ENCODE measurements around the gene PIAS4.

PIAS4 gene

GRCh38 chr19:3977242-3978143, 30.0 kb upstream of the PIAS4 start:
- DNase-seq, result peak in 1 of 2 donors; percentile 22

- DNase-seq, result no peak
These were observed 29.4 kb upstream of the PIAS4 start for GRCh38 chr19:3978145-3978544.

DNA sequence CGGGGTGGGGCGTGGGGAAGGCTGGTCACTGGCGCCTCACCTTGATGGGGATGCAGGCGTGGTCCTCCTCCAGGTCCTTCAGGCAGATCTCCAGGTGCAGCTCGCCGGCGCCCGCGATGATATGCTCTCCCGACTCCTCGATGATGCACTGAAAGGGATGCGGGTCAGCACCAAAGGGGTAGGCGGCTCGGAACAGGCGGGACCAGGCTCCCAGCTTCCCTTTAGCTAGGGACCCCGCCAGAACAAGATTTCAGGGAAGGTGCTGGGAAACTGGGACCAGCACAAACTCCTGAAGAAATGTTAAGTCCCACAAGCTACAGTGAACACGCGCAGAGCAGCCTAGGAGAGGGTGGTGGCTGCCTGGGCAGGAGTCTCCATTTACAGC, 28.3 kb upstream of the PIAS4 start:
- no peak for DNase-seq

GRCh38 chr19:3979674-3980352, 27.7 kb upstream of the PIAS4 start:
- peak in 1 of 2 donors; percentile 18 for DNase-seq

DNA sequence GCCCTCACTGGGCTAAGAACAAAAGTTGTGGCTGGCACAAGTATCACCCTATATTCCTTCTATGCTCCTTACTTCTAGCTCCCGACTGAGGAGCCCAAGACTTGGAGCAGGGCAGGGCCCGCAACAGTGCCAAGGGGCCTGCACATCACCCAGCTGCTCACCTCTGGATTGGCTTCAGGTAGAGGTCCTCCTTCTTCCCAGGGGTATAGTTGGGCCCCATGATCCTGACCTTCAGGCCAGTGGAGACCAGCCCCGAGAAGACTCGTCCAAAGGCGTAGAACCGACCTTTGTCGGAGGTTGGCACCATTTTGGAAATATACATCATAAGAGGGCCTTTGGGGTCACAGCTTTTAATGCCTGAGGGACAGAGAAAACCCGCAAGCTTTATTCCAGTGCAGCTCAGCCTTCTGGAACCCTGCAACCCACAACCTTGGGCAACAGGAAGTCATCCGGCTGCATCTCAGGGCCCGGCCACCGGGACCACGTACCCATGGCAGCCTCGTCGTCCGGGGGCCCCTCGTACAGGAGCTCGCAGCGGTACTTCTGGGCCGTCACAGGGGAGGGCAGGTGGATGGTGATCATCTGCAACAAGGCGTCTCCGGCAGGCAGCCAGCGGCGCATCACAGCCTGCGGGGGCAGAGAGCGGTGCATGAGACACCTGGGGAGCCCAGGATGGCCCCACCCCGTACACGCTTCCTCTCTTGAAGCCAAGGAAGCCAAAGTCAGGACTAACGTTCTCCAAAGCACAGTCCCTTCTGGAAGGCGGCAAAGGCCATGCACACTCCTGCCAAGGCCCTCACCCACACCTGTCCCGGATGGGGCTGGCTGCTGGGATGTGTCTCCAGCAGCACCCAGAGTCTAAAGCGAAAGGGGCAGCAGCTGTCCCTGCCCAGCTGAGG, 26.9 kb upstream of the PIAS4 start:
- no peak for DNase-seq

DNA sequence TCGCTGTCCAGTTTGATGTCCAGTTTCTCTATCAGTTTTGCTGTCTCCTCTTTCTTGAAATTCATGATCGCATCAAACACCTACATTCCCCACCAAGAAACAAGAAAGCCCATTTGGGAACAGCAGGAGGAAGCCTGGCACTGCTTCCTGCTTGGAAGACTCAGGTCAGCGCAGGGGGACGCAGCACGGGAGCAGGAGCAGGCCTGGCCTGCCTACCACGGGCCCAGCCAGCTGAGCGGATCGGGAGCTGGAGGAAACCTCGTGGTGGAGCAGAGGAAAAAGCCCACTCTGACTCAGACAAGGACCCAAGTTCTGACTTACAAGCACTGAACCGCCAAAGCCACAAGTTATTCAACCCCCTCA, 26.2 kb upstream of the PIAS4 start:
- no peak for DNase-seq

GRCh38 chr19:3981736-3982681, 25.5 kb upstream of the PIAS4 start:
- no peak for DNase-seq

- no peak for DNase-seq
These were observed 24.6 kb upstream of the PIAS4 start for GRCh38 chr19:3982701-3983541.

DNA sequence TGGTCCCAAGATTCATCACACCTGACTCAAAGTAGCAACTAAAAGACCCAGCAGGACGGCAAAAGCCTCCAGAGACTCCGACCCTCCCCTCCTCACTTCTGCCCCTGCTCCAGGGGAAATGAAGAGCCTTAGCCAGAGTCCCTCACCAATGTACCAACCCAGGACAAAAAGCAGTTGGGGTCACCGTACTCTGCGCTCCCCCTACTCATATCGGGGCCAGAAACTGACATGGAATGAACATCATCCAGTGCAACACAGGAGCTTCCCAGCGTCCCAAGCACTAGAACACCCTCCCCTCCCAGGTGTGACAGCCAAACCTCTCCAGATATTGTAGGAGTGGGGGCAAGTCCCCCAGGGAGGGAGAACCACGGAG, 24.0 kb upstream of the PIAS4 start:
- no peak for DNase-seq

GRCh38 chr19:3983936-3984583, 23.5 kb upstream of the PIAS4 start:
- peak in 1 of 2 donors; percentile 37 for DNase-seq

DNA sequence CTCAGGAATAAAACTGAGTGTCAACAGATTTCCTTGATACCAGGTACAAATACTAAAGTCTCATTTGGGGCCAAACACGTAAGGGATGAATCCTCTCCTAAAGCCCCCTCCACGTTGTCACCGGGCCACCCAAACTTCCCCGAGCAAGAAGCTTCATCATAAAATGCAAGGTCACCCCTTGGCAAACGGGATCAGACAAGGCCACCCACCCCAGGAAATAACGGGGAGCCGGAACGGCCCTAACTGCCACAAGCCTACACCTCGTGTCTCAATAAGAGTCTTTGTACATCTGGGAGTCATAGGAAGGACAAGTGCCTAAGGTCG, 23.0 kb upstream of the PIAS4 start:
- no peak for DNase-seq

DNA sequence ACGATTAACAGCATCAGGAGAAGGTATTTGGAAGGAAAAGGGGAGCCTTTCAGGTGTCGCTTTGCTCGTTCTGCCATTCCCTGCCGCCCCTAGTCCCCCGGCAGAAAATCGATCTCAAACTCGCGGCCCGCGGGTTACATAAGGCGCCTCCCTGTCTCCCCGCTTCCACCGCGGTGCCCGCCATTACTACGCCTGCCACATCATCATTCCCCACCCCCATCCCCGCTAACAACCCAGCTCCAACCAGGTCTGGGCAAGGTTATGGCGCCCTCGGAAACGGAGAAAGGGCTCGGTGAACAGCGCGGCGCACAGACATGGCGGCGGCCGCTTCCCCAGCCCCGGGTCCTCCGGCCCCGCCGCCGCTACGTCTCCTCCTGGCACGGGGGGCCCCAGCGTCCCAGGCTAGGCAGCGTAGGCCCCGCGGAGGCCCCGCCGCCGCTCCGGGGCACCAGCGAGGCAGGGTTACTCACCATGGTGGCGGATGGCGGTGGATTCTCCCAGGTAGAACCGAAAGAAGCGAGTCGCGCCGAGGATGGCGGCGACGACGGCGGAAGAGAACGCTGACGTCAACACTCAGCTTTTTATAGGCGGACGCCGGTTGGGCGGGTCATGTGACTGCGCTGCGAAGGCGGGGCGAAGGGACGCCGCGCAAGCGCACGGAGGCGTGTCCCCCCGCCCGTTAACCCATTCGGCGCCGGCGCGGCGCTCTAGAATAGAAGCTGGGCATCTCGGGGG, 22.5 kb upstream of the PIAS4 start, which contains the start of gene EEF2:
TSS of gene EEF2 (minus strand) at position 556 of the 735 bp plus-strand sequence. CDS start at position 473, 83 bp downstream.
- peak; percentile 91 to 93 for DNase-seq

GRCh38 chr19:3985643-3986259, 21.8 kb upstream of the PIAS4 start:
- DNase-seq, result no peak

DNA sequence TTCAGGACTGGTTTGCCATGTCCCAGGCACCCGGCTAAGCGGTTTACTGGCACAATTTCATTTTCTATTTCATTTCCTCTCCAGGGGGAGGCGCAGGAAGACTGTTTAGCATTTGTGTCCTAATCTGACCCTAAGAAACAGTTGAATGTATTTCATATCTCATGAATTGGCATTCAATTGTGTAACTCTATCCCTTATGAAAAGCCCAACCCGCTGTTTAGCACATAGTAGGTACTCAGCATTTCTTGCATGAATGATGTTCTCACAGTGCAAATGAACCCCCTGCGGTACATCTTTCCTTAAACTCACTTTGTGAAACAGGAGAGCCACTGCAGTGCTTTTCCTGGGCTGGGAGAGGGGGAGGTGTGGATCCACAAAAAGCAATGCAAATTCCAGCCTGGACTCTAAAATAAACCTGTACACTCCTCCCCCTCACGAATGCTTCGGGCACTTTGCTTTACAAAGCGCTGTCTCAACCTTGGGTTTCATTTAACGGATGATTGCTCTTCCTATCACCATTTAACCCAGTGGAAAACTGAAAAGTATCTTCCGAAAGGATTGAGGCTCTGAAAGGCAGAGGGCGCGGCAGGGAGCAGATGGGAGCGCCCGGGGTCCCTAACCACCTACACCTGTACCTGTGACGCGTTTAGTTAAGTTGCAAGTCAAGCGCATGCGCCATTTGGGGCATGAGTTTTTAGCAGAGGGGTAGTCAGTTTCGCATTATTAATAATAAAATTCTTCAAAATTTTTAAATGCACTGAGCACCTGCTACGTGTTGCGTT, 21.1 kb upstream of the PIAS4 start:
- DNase-seq, result peak; percentile 76 to 83

DNA sequence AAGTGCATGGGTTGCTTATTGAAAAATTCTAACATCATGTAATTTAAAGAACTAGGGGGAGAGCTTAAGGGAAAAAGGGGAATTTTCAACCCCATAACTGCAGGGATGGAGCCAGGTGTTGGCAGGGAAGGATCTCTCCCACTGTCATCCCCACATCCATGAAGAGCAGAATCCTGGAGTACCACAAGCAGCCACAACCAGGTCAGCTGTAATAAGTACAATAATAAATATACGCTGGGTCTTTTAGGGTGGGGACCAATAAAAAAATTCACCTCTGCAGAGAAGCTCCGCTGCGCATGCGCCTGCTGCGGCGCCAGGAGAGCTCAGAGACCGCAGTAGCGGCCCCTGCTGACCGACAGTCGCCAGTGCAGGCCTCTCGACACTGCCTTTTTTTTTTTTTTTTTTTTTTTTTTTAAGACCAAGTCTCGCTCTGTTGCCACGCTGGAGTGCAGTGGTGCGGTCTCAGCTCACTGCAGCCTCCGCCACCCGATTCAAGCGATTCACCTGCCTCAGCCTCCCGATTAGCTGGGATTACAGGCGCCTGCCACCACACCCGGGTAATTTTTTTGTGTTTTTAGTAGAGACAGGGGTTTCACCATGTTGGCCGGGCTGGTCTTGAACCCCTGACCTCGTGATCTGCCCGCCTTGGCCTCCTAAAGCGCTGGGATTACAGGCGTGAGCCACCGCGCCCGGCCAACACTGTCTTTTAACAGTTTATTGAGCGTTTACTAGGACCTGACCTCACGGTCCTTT, 19.7 kb upstream of the PIAS4 start:
- peak; percentile 92 to 93 for DNase-seq

DNA sequence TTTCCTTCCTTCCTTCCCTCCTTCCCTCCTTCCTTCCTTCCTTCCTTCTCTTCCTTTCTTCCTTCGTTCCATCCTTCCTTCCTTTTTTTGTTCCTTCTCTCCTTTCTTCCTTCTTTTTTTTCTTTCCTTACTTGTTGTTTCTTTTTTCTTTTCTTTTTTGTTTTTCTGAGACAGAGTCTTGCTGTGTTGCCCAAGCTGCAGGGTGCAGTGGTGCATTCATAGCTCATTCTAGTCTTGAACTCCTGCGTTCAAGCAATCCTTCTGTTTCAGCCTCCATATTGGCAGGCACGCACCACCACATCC, 16.8 kb upstream of the PIAS4 start:
- DNase-seq, result no peak

DNA sequence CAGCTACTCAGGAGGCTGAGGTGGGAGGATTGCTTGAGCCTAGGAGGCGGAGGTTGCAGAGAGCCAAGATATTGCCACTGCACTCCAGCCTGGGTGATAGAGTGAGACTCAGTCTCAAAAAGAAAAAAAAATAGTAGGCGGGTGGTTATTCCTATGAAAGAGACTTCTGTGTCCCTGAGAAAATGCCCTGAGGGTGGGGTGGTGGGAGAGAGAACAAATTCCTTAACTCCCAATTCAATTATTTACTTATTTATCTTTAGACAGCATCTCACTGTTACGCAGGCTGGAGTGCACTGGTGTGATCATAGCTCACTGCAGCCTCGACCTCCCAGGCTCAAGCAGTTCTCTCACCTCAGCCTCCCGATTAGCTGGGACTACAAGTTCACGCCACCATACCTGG, 11.9 kb upstream of the PIAS4 start:
- no peak for DNase-seq
